Right lobe of liver (tissue), 6 donors: Measurements from ENCODE around the gene NAALADL2. TPM values are rescaled to one million over a fixed set of nuclear protein-coding genes. Genes with fewer than 3 reads are reported as not detected.
"Not testable (repeated sequence)": the region's sequence is repeated elsewhere in the genome, so short reads cannot be mapped to it uniquely, and the experiment has no call there.

Source experiments
- ATAC-seq, 4 donors: fragments of 200-7000 bp; cut with Tn5 transposase; one replicate each; pipeline ENCODE4 v1.9.1; 2020; ENCODE audit warnings: mild to moderate bottlenecking in 4 of 4, moderate library complexity in 4 of 4
- DNase-seq, 3 donors: peaks; one replicate each; pipeline ENCODE4 v3.0.0-alpha.2; 2020
- H3K27ac ChIP-seq, 3 donors: fragments of 200-600 bp; one replicate each; pipeline ENCODE4 v1.8.0; 2022
- H3K27me3 ChIP-seq, 2 donors: fragments of 200-600 bp; one replicate each; pipeline ENCODE4 v1.8.0; 2022
- H3K36me3 ChIP-seq, 4 donors: fragments of 200-600 bp; sonication (generic) in 1 of 4; one replicate each; pipeline versions ENCODE4 v1.5.1 to v1.8.0; 2017 to 2022; ENCODE audit warnings: control low read depth in 1 of 4
- H3K4me1 ChIP-seq, 4 donors: fragments of 200-600 bp; sonication (generic) in 1 of 4; one replicate each; pipeline versions ENCODE4 v1.5.1 to v1.8.0; 2017 to 2022; ENCODE audit warnings: control low read depth in 1 of 4
- H3K4me3 ChIP-seq, 3 donors: fragments of 200-600 bp; one replicate each; pipeline ENCODE4 v1.8.0; 2022
- H3K9me3 ChIP-seq, 4 donors: fragments of 200-600 bp; sonication (generic) in 1 of 4; one replicate each; pipeline versions ENCODE4 v1.5.1 to v1.8.0; 2017 to 2022; ENCODE audit warnings: control low read depth in 1 of 4
- POLR2A ChIP-seq: fragments of 450-650 bp; IDR thresholded peaks from one replicate; pipeline ENCODE4 v1.6.1; 2017; ENCODE audit warnings: antibody characterized with exemption, mild to moderate bottlenecking
- WGBS: methylation state at CpG from one replicate; pipeline ENCODE4 v1.1.6; 2018; ENCODE audit warnings: low coverage, low lambda C conversion rate; ENCODE audit not compliant: insufficient coverage; ENCODE audit errors: missing lambda C conversion rate; 5-methylcytosine and 5-hydroxymethylcytosine counted together
- intact Hi-C, 2 donors: fragments of 100-400 bp; cut with DNase I; formaldehyde crosslinking; loops; one replicate each; pipeline versions ENCODE4 v1.11.2 to v1.14.1; 2022
- total RNA-seq, 6 experiments: library from RNA; depleted of rRNA in 2 of 6; stranded (reverse); fragments of >200 nt in 2 of 6; fragmentation: NEBNext Ultra II Directional in 3 of 6; extraction: Animal tissue kit (Norgen Biotek cat#: 25700) in 3 of 6; gene quantifications; one replicate each; pipeline versions ENCODE4 v1.1.0 to v1.2.4, GENCODE V29; 2016 to 2023
- TF ChIP-seq, protein P1 (sequence below), 4 donors: fragments of 200-600 bp in 3 of 4; fragments of 450-650 bp in 1 of 4; IDR thresholded peaks; one replicate each; pipeline versions ENCODE4 v1.5.1 to v1.8.0; 2016 to 2022; ENCODE audit warnings: antibody characterized with exemption in 4 of 4, mild to moderate bottlenecking in 2 of 4
- donor health status: DM: no; HTN: yes; CAD: no.
- donor health status: DM: no; HTN: no; CAD: no.
- donor health status: DM: no; HTN: no; CAD: no.
- donor health status: DM: no; HTN: yes; CAD: no.
- donor health status: DM: no; HTN: yes; CAD: no.

NAALADL2 gene
- total RNA-seq, 6 experiments from 2014 or later = 0.86 to 4.9 (median 3.2) TPM

DNA sequence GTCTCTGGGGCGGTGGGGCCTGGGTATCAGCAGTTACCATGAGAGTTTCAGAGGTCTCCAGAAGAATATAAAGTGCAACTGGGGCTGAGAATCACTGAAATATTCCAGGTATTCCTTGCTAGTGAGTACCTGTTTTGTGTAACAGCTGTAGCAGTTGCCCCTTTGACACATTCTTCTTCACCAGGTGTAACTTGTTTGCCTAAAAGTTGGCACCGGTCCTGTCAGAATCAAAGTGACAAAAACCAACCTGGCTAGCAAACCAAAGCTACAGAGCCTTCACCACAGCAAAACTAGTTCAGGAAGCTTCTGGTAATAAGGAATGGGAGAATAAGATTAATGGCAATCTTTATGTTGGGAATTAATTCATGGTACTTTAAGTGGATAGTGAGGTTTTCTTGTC is 296.0 kb downstream of the NAALADL2 start:
- intact Hi-C loops = no loop called here
- ATAC-seq (peak in 1 of 4 donors; percentile 49), DNase-seq (no peak)
- no peak for TF ChIP-seq POLR2A
- TF ChIP-seq, protein P1, sequence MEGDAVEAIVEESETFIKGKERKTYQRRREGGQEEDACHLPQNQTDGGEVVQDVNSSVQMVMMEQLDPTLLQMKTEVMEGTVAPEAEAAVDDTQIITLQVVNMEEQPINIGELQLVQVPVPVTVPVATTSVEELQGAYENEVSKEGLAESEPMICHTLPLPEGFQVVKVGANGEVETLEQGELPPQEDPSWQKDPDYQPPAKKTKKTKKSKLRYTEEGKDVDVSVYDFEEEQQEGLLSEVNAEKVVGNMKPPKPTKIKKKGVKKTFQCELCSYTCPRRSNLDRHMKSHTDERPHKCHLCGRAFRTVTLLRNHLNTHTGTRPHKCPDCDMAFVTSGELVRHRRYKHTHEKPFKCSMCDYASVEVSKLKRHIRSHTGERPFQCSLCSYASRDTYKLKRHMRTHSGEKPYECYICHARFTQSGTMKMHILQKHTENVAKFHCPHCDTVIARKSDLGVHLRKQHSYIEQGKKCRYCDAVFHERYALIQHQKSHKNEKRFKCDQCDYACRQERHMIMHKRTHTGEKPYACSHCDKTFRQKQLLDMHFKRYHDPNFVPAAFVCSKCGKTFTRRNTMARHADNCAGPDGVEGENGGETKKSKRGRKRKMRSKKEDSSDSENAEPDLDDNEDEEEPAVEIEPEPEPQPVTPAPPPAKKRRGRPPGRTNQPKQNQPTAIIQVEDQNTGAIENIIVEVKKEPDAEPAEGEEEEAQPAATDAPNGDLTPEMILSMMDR (IDR thresholded peaks at IDR 0.05) = no peak
- Histone ChIP-seq H3K9me3 (no peaks in the 10 kb centered on the region), H3K27me3 (no peaks in the 10 kb centered on the region), H3K4me3 (no peak overlapping the region), H3K27ac (no peak overlapping the region), H3K36me3 (no peaks in the 10 kb centered on the region), H3K4me1 (no peaks in the 10 kb centered on the region)
- WGBS = 33% methylated on average over 1 of the region's 2 CpGs

DNA sequence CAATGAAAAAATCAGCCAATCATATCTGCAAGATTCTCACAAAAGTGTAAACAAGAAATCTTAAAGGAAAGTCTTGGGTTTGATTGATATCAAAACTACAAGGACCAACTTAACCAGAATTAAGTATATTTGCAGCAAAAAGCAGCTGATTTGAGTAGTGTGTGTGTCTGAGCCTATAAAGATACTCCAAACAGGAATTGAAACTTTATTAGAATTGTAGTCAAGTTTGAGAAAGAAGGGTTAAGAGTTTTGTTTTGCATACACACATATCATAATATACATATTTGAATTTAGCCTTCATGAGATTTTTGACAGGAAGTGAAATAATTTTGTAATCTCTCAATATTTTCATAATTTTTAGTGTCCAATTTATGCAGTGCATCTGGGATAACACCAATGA is 300.1 kb downstream of the NAALADL2 start:
- ATAC-seq = no peak
- H3K9me3 ChIP-seq = no peaks in the 10 kb centered on the region
- no peaks in the 10 kb centered on the region for H3K4me1 ChIP-seq
- H3K27ac ChIP-seq = no peak overlapping the region
- H3K4me3 ChIP-seq = no peak overlapping the region
- H3K36me3 ChIP-seq = no peaks in the 10 kb centered on the region
- no peak for DNase-seq
- no peaks in the 10 kb centered on the region for H3K27me3 ChIP-seq
- TF ChIP-seq, protein P1 (IDR thresholded peaks at IDR 0.05) = no peak
- no peak for TF ChIP-seq POLR2A
- intact Hi-C loops = no loop called here

DNA sequence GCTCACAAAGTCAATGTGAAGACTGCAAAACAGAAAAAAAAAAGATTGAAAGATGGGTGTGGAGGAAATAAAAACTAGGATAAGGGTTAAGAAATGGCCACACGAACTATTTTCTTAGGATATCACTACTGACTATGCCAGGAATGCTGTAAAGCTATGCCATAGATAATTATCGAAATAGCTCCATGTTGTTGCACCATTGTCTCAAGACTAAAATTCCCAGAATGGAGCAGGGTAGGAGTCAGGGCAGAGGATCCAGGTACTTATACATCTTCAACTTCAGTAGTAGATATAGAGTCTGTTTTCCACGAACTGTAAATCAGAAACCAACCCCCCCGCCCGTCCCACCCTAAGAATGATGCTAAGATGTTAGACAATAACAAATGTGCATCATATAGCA is 302.2 kb downstream of the NAALADL2 start:
- Histone ChIP-seq H3K27me3 (no peaks in the 10 kb centered on the region), H3K9me3 (no peaks in the 10 kb centered on the region), H3K4me3 (no peak overlapping the region), H3K4me1 (no peaks in the 10 kb centered on the region), H3K36me3 (no peaks in the 10 kb centered on the region), H3K27ac (no peak overlapping the region)
- no peak for TF ChIP-seq POLR2A
- TF ChIP-seq, protein P1 (IDR thresholded peaks at IDR 0.05) = no peak
- WGBS = 84% methylated on average over 5 of the region's 5 CpGs
- intact Hi-C loops = no loop called here
- ATAC-seq (no peak), DNase-seq (no peak)

DNA sequence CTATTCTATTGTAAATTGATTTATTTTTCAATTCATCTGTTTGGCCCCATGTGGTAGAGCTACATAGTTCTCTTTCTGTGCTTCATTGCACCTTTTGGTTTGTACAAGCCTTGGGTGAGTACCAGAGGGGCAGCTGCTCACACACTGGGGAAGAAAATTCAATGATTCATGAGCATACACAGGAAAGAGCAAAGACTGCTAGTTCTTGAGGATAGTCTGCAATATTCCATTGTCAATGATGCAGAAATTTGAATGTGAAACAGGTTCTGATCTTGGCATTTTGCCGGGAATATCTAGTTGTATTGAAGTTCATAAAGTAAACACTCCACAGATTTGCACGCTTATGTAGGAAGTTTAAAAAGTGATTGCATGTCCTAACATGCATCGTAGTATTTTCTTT is 304.6 kb downstream of the NAALADL2 start:
- no peaks in the 10 kb centered on the region for H3K36me3 ChIP-seq
- WGBS = 75% methylated on average over 3 of the region's 3 CpGs
- DNase-seq (no peak), ATAC-seq (no peak)
- no peaks in the 10 kb centered on the region for H3K4me1 ChIP-seq
- no peaks in the 10 kb centered on the region for H3K27me3 ChIP-seq
- H3K4me3 ChIP-seq = no peak overlapping the region
- TF ChIP-seq, protein P1 (IDR thresholded peaks at IDR 0.05) = no peak
- no peak for TF ChIP-seq POLR2A
- H3K27ac ChIP-seq = no peak overlapping the region
- intact Hi-C loops = no loop called here
- H3K9me3 ChIP-seq = no peaks in the 10 kb centered on the region

DNA sequence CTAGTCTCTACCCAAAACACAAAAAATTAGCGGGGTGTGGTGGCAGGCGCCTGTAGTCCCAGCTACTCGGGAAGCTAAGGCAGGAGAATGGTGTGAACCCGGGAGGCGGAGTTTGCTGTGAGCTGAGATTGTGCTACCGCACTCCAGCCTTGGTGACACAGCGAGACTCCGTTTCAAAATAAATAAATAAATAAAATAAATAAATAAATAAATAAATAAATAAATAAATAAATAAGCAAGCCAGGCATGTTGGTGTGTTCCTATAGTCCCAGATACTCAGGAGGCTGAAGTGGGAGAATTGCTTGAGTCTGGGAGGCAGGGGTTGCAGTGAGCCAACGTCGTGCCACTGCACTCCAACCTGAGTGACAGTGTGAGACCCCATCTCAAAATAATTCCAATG is 314.0 kb downstream of the NAALADL2 start:
- H3K9me3 ChIP-seq, intact Hi-C loops, H3K4me3 ChIP-seq, ATAC-seq, H3K27ac ChIP-seq, DNase-seq, H3K4me1 ChIP-seq, H3K36me3 ChIP-seq, H3K27me3 ChIP-seq: not testable (repeated sequence)
- WGBS = 94% methylated on average over 10 of the region's 10 CpGs
